HEK293 (cell line): ENCODE measurements around the gene RASA3.
A peak's percentile ranks its signal among the peaks of the same experiment; 100 is the strongest.

Source experiments
- CTCF ChIA-PET: fragments of 350-600 bp; formaldehyde crosslinking; extraction: SDS; loops from one replicate; lab custom pipeline; 2021; ENCODE audit warnings: antibody characterized with exemption; lab: Yijun Ruan, JAX
- POLR2A ChIA-PET: fragments of 300-600 bp; formaldehyde crosslinking; extraction: SDS; loops from one replicate; lab custom pipeline; 2020; ENCODE audit warnings: antibody characterized with exemption, inconsistent platforms; lab: Yijun Ruan, JAX
- H3K27ac ChIP-seq: fragments of 200-500 bp; sonication (Bioruptor generic); 2 replicates; pipeline ENCODE4 v1.5.1; 2014; ENCODE audit warnings: low read depth, low read length, control low read depth, inconsistent platforms; ENCODE audit errors: extremely low read depth
- H3K36me3 ChIP-seq, 2 experiments: fragments of 200-500 bp in 1 of 2; sonication (Bioruptor generic) in 1 of 2; 1 replicate in 1 of 2; 2 replicates in 1 of 2; pipeline ENCODE4 v1.5.1; 2014 to 2017; ENCODE audit warnings: inconsistent platforms in 2 of 2, low read length in 2 of 2; ENCODE audit not compliant: control insufficient read depth in 2 of 2, insufficient read depth in 1 of 2
- H3K4me1 ChIP-seq: fragments of 200-500 bp; sonication (Bioruptor generic); 2 replicates; pipeline ENCODE4 v1.5.1; 2014; ENCODE audit warnings: mild to moderate bottlenecking, low read length, inconsistent platforms; ENCODE audit not compliant: control insufficient read depth, insufficient read depth
- H3K4me3 ChIP-seq: 2 replicates; pipeline ENCODE4 v1.5.1; 2011; ENCODE audit warnings: low read depth, mild to moderate bottlenecking, control low read depth, low read length, moderate library complexity
- H3K9me3 ChIP-seq: fragments of 200-500 bp; sonication (Bioruptor generic); 2 replicates; pipeline ENCODE4 v1.5.1; 2014; ENCODE audit warnings: low read depth, low read length, inconsistent platforms; ENCODE audit not compliant: control insufficient read depth, insufficient read depth
- KLF7 ChIP-seq: fragments of 450-650 bp; formaldehyde crosslinking; IDR thresholded peaks from 2 replicates; pipeline ENCODE4 v1.5.1; 2016; ENCODE audit warnings: missing biosample characterization, missing genetic modification characterization, borderline replicate concordance
- WT1 ChIP-seq: fragments of 450-650 bp; formaldehyde crosslinking; IDR thresholded peaks from 2 replicates; pipeline ENCODE4 v1.5.1; 2016; ENCODE audit warnings: missing biosample characterization, missing genetic modification characterization
- YY1 ChIP-seq: fragments of 450-650 bp; formaldehyde crosslinking; IDR thresholded peaks from 2 replicates; pipeline ENCODE4 v1.5.1; 2018; ENCODE audit warnings: missing biosample characterization, missing genetic modification characterization
- ZFHX2 ChIP-seq: fragments of 450-650 bp; formaldehyde crosslinking; conservative IDR thresholded peaks from 2 replicates; pipeline ENCODE4 v1.5.1; 2016; ENCODE audit warnings: missing biosample characterization, missing genetic modification characterization
- ZIC2 ChIP-seq: fragments of 450-650 bp; formaldehyde crosslinking; IDR thresholded peaks from 2 replicates; pipeline ENCODE4 v1.5.1; 2016; ENCODE audit warnings: missing biosample characterization, missing genetic modification characterization
- ZNF10 ChIP-seq: fragments of 450-650 bp; formaldehyde crosslinking; IDR thresholded peaks from 2 replicates; pipeline ENCODE4 v1.5.1; 2017; ENCODE audit warnings: missing biosample characterization, missing genetic modification characterization
- ZNF114 ChIP-seq: fragments of 450-650 bp; formaldehyde crosslinking; IDR thresholded peaks from 2 replicates; pipeline ENCODE4 v1.5.0; 2017; ENCODE audit warnings: missing biosample characterization, missing genetic modification characterization
- ZNF157 ChIP-seq: fragments of 450-650 bp; formaldehyde crosslinking; IDR thresholded peaks from 2 replicates; pipeline ENCODE4 v1.5.1; 2016; ENCODE audit warnings: missing biosample characterization, missing genetic modification characterization
- ZNF19 ChIP-seq: fragments of 450-650 bp; formaldehyde crosslinking; IDR thresholded peaks from 2 replicates; pipeline ENCODE4; 2016; ENCODE audit warnings: missing biosample characterization, missing genetic modification characterization, low read depth
- ZNF23 ChIP-seq: fragments of 450-650 bp; formaldehyde crosslinking; IDR thresholded peaks from 2 replicates; pipeline ENCODE4 v1.5.1; 2016; ENCODE audit warnings: missing biosample characterization, missing genetic modification characterization, borderline replicate concordance
- ZNF248 ChIP-seq: fragments of 450-650 bp; formaldehyde crosslinking; IDR thresholded peaks from 2 replicates; pipeline ENCODE4 v1.5.1; 2017; ENCODE audit warnings: missing biosample characterization, missing genetic modification characterization
- ZNF292 ChIP-seq: fragments of 450-650 bp; formaldehyde crosslinking; IDR thresholded peaks from 2 replicates; pipeline ENCODE4 v1.5.1; 2016; ENCODE audit warnings: low read depth, missing biosample characterization, missing genetic modification characterization, borderline replicate concordance
- ZNF521 ChIP-seq: fragments of 450-650 bp; formaldehyde crosslinking; IDR thresholded peaks from 2 replicates; pipeline ENCODE4 v1.5.1; 2017; ENCODE audit warnings: missing biosample characterization, mild to moderate bottlenecking, missing genetic modification characterization
- ZNF660 ChIP-seq: fragments of 450-650 bp; IDR thresholded peaks from 2 replicates; pipeline ENCODE4 v1.5.1; 2018; ENCODE audit warnings: missing biosample characterization, mild to moderate bottlenecking, missing genetic modification characterization
- ZNF777 ChIP-seq: fragments of 450-650 bp; formaldehyde crosslinking; IDR thresholded peaks from 2 replicates; pipeline ENCODE4 v1.5.1; 2017; ENCODE audit warnings: missing biosample characterization, missing genetic modification characterization, borderline replicate concordance
- ZSCAN16 ChIP-seq: fragments of 450-650 bp; formaldehyde crosslinking; IDR thresholded peaks from 2 replicates; pipeline ENCODE4 v1.5.1; 2016; ENCODE audit warnings: missing biosample characterization, missing genetic modification characterization
- TF ChIP-seq, protein P1 (sequence below): fragments of 450-650 bp; formaldehyde crosslinking; IDR thresholded peaks from 2 replicates; pipeline ENCODE4 v1.5.1; 2017; ENCODE audit warnings: missing biosample characterization, missing genetic modification characterization
- TF ChIP-seq, protein P2 (sequence below): fragments of 450-650 bp; formaldehyde crosslinking; IDR thresholded peaks from 2 replicates; pipeline ENCODE4 v1.5.1; 2017; ENCODE audit warnings: missing biosample characterization, missing genetic modification characterization
- TF ChIP-seq, protein P3 (sequence below): fragments of 450-650 bp; formaldehyde crosslinking; IDR thresholded peaks from 2 replicates; pipeline ENCODE4 v1.5.1; 2016; ENCODE audit warnings: missing biosample characterization, missing genetic modification characterization, borderline replicate concordance

RASA3 gene

DNA sequence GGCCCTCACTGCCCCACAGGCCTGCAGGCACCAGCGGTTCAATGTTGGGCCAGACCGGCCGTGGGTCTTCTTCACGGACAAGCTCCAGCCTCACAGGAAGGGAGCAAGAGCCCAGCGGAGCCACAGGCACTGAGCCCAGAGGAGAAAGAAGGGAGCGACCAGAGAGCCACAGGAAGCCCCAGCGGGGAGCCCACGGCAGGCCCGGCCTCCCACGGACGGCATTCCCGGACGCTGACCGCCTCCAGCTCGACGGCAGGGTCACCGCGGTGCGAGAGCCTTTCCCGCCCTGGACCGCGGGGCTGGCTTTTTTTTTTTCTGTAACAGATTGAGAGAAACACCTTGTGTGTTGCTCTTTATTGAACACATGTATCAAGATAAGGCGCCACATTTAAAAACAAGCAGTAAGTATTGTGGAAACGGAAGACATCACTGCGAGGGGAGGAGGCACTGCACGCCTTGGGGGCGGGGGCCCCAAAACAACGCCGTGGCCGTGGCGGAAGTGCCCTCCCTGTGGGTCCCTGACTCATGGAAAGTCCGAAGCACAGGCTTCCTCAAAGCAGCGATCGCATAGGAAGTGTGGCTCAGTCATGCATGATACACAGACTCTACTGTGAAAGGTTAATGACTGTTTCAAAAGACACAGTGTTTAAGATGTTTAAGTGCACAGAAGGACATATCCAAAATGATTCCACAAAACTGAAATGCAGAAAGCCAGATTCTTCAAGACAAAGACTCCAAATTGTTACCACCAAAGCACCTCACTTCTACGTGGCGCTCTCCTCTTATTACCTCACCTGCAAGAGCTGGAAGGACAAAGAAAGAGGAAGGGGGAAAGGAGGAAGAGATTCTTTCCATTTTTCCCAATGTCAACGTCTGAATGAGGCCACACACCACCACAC is 3.5 kb downstream of the RASA3 start:
- Histone ChIP-seq H3K36me3 (no peaks in the 10 kb centered on the region), H3K27ac (no peak overlapping the region), H3K4me3 (no peak overlapping the region), H3K9me3 (no peaks in the 10 kb centered on the region), H3K4me1 (no peaks in the 10 kb centered on the region)
- POLR2A ChIA-PET: no interaction called here
- TF ChIP-seq, protein P1, sequence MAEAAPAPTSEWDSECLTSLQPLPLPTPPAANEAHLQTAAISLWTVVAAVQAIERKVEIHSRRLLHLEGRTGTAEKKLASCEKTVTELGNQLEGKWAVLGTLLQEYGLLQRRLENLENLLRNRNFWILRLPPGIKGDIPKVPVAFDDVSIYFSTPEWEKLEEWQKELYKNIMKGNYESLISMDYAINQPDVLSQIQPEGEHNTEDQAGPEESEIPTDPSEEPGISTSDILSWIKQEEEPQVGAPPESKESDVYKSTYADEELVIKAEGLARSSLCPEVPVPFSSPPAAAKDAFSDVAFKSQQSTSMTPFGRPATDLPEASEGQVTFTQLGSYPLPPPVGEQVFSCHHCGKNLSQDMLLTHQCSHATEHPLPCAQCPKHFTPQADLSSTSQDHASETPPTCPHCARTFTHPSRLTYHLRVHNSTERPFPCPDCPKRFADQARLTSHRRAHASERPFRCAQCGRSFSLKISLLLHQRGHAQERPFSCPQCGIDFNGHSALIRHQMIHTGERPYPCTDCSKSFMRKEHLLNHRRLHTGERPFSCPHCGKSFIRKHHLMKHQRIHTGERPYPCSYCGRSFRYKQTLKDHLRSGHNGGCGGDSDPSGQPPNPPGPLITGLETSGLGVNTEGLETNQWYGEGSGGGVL (tag by site-specific recombination): no peak
- TF ChIP-seq ZNF19 (tag by site-specific recombination) (no peak), ZNF521 (tag by site-specific recombination) (no peak), ZNF23 (tag by site-specific recombination) (no peak), ZNF114 (tag by site-specific recombination) (no peak), ZFHX2 (peak; percentile 33), ZIC2 (peak; percentile 81), ZNF157 (tag by site-specific recombination) (no peak), ZNF660 (tag by site-specific recombination) (no peak), ZNF248 (tag by site-specific recombination) (no peak), WT1 (tag by site-specific recombination) (no peak)
- TF ChIP-seq, protein P2, sequence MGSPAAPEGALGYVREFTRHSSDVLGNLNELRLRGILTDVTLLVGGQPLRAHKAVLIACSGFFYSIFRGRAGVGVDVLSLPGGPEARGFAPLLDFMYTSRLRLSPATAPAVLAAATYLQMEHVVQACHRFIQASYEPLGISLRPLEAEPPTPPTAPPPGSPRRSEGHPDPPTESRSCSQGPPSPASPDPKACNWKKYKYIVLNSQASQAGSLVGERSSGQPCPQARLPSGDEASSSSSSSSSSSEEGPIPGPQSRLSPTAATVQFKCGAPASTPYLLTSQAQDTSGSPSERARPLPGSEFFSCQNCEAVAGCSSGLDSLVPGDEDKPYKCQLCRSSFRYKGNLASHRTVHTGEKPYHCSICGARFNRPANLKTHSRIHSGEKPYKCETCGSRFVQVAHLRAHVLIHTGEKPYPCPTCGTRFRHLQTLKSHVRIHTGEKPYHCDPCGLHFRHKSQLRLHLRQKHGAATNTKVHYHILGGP (tag by site-specific recombination): no peak
- CTCF ChIA-PET: interaction anchor here (0.6 kb wide), 1 partner anchor 13 kb away, joined by 3 read pairs; no protein-coding TSS in a partner anchor

DNA sequence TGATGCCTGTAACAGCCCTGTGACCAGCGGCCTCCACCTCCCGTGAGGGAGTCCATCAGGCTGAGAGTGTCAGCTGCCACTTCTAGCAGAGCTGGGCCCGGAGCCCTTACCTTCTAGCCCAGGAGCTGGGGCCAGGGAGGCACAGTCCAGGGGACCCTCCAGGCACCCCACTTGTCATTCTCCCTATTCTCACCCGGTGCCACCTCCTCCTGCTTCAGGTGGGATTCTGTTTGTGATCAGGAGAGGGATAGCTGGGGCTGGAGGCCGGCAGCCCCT is 4.1 kb downstream of the RASA3 start:
- Histone ChIP-seq H3K9me3 (no peaks in the 10 kb centered on the region), H3K4me1 (no peaks in the 10 kb centered on the region), H3K27ac (no peak overlapping the region), H3K4me3 (no peak overlapping the region), H3K36me3 (no peaks in the 10 kb centered on the region)
- ChIA-PET CTCF (interaction anchor here (0.6 kb wide), 1 partner anchor 14 kb away, joined by 3 read pairs; no protein-coding TSS in a partner anchor), POLR2A (no interaction called here)
- TF ChIP-seq, protein P3, sequence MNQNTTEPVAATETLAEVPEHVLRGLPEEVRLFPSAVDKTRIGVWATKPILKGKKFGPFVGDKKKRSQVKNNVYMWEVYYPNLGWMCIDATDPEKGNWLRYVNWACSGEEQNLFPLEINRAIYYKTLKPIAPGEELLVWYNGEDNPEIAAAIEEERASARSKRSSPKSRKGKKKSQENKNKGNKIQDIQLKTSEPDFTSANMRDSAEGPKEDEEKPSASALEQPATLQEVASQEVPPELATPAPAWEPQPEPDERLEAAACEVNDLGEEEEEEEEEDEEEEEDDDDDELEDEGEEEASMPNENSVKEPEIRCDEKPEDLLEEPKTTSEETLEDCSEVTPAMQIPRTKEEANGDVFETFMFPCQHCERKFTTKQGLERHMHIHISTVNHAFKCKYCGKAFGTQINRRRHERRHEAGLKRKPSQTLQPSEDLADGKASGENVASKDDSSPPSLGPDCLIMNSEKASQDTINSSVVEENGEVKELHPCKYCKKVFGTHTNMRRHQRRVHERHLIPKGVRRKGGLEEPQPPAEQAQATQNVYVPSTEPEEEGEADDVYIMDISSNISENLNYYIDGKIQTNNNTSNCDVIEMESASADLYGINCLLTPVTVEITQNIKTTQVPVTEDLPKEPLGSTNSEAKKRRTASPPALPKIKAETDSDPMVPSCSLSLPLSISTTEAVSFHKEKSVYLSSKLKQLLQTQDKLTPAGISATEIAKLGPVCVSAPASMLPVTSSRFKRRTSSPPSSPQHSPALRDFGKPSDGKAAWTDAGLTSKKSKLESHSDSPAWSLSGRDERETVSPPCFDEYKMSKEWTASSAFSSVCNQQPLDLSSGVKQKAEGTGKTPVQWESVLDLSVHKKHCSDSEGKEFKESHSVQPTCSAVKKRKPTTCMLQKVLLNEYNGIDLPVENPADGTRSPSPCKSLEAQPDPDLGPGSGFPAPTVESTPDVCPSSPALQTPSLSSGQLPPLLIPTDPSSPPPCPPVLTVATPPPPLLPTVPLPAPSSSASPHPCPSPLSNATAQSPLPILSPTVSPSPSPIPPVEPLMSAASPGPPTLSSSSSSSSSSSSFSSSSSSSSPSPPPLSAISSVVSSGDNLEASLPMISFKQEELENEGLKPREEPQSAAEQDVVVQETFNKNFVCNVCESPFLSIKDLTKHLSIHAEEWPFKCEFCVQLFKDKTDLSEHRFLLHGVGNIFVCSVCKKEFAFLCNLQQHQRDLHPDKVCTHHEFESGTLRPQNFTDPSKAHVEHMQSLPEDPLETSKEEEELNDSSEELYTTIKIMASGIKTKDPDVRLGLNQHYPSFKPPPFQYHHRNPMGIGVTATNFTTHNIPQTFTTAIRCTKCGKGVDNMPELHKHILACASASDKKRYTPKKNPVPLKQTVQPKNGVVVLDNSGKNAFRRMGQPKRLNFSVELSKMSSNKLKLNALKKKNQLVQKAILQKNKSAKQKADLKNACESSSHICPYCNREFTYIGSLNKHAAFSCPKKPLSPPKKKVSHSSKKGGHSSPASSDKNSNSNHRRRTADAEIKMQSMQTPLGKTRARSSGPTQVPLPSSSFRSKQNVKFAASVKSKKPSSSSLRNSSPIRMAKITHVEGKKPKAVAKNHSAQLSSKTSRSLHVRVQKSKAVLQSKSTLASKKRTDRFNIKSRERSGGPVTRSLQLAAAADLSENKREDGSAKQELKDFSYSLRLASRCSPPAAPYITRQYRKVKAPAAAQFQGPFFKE: no peak
- TF ChIP-seq YY1: no peak
- TF ChIP-seq ZNF777 (tag by site-specific recombination): no peak
- TF ChIP-seq ZNF292 (tag by site-specific recombination): no peak
- TF ChIP-seq KLF7 (tag by site-specific recombination): no peak
- no peak for TF ChIP-seq ZNF10 (tag by site-specific recombination)
- no peak for TF ChIP-seq ZSCAN16
